Measurements from ENCODE around the gene FAM163A.

DNA sequence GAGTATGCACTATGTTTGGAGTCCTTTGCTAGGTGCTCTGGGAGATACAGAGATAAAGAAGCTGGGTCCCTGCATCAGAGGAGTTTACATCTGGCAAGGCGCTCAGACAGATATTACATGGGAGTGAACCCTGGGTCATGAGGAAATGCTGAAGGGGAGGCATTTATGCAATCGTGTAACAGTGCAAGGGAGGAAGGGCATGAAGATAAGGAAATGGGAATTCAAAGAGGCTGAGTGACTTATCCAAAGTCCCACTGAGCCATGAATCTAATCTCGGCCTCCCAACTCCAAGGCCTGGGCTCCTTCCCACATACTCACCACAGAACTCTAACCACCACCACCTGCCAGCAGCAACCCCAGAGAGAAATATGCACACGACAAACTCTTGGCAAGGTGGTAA lies 51.6 kb downstream of the FAM163A start:
- no peak for TF ChIP-seq POLR2AphosphoS5 (IDR thresholded peaks at IDR 0.05; ENCODE audit: low read depth)
- TF ChIP-seq, protein P1, sequence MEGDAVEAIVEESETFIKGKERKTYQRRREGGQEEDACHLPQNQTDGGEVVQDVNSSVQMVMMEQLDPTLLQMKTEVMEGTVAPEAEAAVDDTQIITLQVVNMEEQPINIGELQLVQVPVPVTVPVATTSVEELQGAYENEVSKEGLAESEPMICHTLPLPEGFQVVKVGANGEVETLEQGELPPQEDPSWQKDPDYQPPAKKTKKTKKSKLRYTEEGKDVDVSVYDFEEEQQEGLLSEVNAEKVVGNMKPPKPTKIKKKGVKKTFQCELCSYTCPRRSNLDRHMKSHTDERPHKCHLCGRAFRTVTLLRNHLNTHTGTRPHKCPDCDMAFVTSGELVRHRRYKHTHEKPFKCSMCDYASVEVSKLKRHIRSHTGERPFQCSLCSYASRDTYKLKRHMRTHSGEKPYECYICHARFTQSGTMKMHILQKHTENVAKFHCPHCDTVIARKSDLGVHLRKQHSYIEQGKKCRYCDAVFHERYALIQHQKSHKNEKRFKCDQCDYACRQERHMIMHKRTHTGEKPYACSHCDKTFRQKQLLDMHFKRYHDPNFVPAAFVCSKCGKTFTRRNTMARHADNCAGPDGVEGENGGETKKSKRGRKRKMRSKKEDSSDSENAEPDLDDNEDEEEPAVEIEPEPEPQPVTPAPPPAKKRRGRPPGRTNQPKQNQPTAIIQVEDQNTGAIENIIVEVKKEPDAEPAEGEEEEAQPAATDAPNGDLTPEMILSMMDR (IDR thresholded peaks at IDR 0.05; ENCODE audit: insufficient read depth, low read length) = no peak
